CD4-positive, alpha-beta T cell treated with Interleukin-6 at 100 ng/mL for 8 hours (primary cell): ENCODE data around the gene PHF23.
"Not testable (repeated sequence)": the region's sequence is repeated elsewhere in the genome, so short reads cannot be mapped to it uniquely, and the experiment has no call there.

Source experiments
- DNase-seq: peaks from one replicate; pipeline ENCODE4 v3.0.0-alpha.2; 2020; ENCODE audit warnings: mixed read lengths, low spot score

The PHF23 gene

GRCh38 chr17:7258731-7259554, 19.7 kb upstream of the PHF23 start:
- no peak for DNase-seq

- DNase-seq, result no peak
These were observed 17.7 kb upstream of the PHF23 start for GRCh38 chr17:7256766-7257456.

DNA sequence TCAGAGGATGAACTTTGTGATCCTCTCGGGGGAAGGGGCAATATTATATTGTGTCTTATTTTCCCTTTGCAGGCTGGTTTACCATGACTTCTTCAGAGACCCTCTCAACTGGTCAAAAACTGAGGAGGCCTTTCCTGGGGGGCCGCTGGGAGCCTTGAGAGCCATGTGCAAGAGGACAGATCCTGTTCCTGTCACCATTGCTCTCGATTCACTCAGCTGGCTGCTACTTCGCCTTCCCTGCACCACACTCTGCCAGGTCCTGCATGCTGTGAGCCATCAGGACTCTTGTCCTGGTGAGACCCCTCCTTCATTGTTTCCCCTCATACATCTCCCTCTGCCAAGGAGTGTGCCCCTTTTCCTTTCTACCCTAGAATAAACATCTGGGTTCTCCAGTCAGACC, 15.3 kb upstream of the PHF23 start:
- no peak for DNase-seq

DNA sequence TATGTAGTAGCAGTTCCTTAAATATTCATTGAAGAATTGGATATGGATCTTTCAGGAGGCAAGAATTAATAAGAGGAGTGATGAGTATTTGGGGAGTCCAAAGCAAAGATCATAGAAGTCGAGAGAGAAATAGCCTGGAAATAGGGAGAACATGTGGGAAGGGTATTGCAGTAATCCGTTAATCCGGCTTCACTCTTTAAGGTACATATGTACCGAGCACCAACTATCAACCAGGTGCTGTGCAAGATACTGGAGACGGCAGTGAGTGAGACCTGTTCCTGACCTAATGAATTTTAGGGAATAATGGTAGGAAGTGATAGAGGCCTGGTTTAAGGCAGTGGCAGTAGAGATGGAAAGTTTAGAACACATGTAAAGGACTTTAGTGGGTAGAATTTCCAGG, 13.8 kb upstream of the PHF23 start:
- DNase-seq, result no peak

DNA sequence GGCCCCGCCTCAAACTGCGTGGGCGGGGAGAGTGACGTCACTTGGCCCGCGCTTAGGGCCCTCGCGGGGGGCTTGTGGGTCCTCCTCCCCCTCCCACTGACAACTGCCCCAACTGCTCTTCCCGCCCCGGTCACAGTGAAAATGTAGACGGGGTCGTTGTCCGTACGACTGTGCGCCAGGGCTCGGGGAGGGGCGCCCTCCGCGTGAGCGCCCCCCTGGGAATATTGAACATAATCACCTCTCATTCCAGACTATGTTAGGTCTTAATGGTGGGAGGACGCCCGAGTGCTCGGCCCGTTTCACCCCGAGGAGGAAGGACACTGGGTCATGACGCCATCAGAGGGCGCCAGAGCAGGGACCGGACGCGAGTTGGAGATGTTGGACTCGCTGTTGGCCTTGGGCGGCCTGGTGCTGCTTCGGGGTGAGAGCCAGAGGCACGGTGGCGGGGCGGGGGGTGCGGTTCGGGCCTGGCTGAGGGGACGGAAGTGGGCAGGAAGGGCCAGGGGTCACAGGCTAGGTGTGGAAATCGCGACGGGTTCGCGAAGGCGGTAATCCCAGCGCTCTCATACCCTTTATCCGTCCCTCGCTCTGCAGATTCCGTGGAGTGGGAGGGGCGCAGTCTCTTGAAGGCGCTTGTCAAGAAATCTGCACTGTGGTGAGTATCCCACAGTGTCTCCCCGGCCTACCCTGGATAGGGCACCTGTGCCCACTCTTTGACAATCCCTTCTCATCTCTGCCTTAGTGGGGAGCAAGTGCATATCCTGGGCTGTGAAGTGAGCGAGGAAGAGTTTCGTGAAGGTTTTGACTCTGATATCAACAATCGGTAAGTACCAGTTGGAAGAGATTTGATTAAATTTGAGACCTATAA, 13.2 kb upstream of the PHF23 start, which contains the start of gene ELP5:
Gene ELP5, plus strand, starts transcription at position 40 of the 868 bp plus-strand sequence. Its CDS starts 336 bp downstream, at position 376.
- DNase-seq, result peak; percentile 81

- peak; percentile 99 for DNase-seq
These were observed 12.5 kb upstream of the PHF23 start, which contains the start of gene CTDNEP1 for GRCh38 chr17:7251661-7252175. CTDNEP1 (minus strand) TSS chr17:7251734; CDS start chr17:7251296, 438 bp downstream.

DNA sequence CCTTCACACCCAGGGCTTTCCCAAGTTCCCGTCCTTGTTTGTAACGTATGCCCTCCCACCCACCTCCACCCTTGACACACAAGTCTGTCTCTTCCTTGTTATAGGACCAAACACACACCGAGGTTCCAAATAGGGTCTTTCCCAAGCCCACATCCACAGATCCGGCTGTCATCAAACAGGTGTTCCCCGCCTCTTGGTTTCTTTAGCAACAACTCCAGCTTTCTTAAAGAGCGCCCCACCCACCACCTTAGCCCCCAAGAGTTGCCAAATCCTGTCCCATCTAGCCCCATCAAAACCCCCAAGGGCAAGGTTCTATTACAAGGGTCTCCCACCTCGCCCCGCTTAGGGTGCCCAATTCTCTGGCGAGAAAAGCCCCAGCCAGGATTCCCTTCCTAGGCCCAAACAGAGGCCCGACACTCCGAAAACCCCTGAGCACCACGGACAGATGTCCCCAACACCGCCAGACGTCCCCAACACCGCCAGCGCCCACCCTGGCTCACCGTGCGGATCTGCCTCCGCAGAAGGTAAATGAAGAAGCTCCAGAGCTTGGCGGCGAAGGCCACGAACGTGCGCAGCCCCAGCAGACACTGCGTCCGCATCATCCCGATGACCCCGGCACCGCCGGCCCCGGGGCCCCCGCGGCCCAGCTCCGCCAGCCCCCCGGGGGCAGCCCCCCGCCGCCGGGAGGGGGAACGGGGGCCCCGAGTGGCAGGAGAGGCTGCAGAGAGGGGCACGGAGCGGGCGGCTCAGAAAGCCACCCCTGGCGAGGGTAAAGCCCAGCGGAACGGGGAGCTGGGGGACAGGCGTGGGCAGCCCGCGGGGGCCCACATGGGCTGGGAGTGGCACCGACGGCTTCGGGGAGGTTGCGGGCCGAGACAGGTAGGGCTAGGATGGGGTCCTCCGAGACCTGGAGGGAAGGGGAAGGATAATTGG, 11.7 kb upstream of the PHF23 start:
- DNase-seq, result no peak

- no peak for DNase-seq
These were observed 10.6 kb upstream of the PHF23 start for GRCh38 chr17:7249830-7250229.

- DNase-seq, result no peak
These were observed 10.0 kb upstream of the PHF23 start for GRCh38 chr17:7249214-7249613.

- no peak for DNase-seq
These were observed 9.5 kb upstream of the PHF23 start for GRCh38 chr17:7248796-7249195.

- no peak for DNase-seq
These were observed 7.5 kb upstream of the PHF23 start for GRCh38 chr17:7246779-7247178.

DNA sequence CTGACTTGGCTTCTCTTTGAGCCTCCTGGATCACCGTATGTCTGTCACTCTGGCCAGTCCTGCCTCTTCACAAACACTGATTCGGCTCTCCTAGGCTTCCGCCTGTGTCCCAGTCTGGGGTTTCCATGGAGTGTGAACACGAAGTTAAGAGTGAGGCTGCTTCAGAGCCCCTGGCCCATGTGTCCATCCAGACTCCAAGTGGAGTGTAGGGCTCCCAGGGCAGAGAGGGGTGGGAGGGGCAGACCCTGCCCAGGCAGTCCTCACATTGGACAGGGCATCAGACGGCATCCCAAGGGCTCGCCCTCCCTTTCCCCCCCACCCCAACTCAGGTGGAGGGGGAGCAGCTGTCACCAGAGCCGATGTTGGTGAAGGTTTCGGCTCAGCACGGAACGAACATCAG, 4.6 kb upstream of the PHF23 start:
- DNase-seq, result not testable (repeated sequence)

GRCh38 chr17:7243453-7243729, 4.1 kb upstream of the PHF23 start:
- no peak for DNase-seq

GRCh38 chr17:7242717-7243452, 3.6 kb upstream of the PHF23 start:
- DNase-seq, result peak; percentile 91

- DNase-seq, result peak; percentile 88
These were observed 2.8 kb upstream of the PHF23 start, which contains the start of gene GABARAP for GRCh38 chr17:7241783-7242716. GABARAP (minus strand) TSS chr17:7242449; CDS start chr17:7242330, 119 bp downstream.

- DNase-seq, result no peak
These were observed 2.0 kb upstream of the PHF23 start for GRCh38 chr17:7241090-7241733.

GRCh38 chr17:7240375-7240774, 1.1 kb upstream of the PHF23 start:
- no peak for DNase-seq

DNA sequence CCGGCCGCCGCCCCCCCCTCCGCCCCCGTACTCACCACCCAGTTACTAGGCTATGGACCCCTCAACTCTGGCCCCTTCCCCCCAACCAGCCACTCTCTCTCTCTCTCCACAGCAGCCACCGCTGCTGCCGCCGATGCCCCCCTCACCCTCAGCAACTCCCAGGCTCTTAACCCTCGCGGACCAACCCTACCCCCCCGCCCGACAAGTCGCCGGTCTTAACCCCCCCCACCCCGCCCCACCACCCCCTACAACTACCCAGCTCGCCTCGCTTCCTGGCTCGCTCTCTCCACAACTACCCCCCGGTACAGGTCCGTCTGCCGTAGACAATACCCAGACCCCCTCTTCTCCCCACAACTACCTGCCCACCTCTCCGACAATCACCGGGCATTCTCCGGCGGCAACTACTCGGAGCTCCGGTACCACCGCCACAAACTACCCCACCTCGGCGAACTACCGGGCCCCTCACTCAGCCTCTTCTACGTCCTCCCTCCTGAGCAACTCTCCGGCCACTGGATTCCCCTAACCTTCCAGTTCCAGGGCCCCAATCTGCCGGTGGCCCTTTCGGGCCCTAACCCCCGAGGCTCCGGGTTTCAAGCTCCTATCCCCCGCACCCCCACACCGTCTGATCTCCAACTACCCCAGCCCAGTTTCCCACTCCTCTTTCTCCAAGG, 702 bp downstream of the PHF23 start:
- DNase-seq, result peak; percentile 32
